ENCODE results near the gene GPR176. TPM values are rescaled to one million over a fixed set of nuclear protein-coding genes. Genes with fewer than 3 reads are reported as not detected.

GPR176 gene
- polyA plus RNA-seq (2013): 0.03 TPM

DNA sequence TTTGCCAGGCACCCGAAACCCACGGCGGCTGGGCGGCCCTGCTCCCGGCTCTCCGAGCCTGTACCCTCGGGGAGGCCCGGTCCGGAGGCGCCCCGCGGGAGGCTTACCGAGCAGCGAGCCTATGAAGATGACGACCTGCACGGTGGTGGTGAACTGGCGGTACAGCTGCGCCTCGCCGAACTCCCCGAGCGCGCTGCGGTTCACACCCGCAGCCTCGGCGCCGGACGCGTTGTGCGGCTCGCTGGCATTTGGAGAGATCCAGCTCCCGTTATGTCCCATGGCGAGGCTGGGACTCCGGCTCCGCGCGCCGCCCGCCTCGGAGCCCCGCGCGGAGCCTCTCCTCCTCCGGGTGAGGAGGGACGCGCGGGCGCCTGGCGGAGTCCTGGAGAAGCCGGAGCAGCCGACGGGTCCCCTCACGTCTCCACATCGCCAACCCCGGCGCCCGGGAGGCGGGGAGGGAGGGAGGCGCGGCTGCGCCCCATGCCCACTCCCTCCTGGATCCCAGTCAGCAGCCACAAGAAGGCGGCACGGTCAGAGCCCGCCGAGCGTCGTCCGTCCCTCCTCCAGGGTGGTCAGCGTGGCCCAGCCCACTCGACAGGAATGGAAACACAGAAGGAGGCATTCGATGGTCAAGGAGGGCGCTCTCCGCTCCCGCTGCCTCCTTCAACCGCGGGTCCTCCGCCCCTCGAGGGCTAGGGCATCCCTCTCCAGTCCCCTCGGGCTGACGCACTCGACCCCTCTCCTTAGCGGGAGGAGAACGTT, at the start of gene GPR176:
Gene GPR176 (minus strand): TSS at position 519 of the 762 bp plus-strand sequence. CDS start 240 bp downstream, at position 279.
- CTCF ChIA-PET: no interaction called here
- H3K4me1 ChIP-seq (ENCODE audit: control extremely low read depth in 1 of 4, control insufficient read depth in 4 of 4, insufficient read depth in 4 of 4, low read length in 3 of 4): peaks cover 0 to 21% (median 19%) of the 10 kb centered on the region in 4 experiments
- H3K27ac ChIP-seq (ENCODE audit: insufficient read depth in 1 of 2, low read depth in 1 of 2, low read length in 2 of 2, poor library complexity in 1 of 2, severe bottlenecking in 2 of 2): no peak within 1 kb of the TSS
- POLR2A ChIA-PET: no interaction called here
- peak within 1 kb of the TSS; percentile 28 to 75 (median 61) for H3K4me3 ChIP-seq (ENCODE audit: control insufficient read depth in 1 of 7, extremely low read depth in 1 of 7, insufficient read depth in 4 of 7, low read depth in 2 of 7, low read length in 6 of 7)
- peaks cover 0 to 3% (median 0%) of the 10 kb centered on the region in 5 experiments for H3K9me3 ChIP-seq (ENCODE audit: control extremely low read depth in 1 of 5, control insufficient read depth in 4 of 5, insufficient read depth in 2 of 5, low read depth in 1 of 5, low read length in 4 of 5)
- 3% methylated on average over 76 of the region's 84 CpGs for WGBS (ENCODE audit: insufficient coverage)
- no peaks in the 10 kb centered on the region for H3K36me3 ChIP-seq (ENCODE audit: control insufficient read depth in 4 of 4, insufficient read depth in 4 of 4, low read length in 3 of 4)
- peaks cover 13 to 41% (median 17%) of the 10 kb centered on the region in 5 experiments for H3K27me3 ChIP-seq (replicated peaks in 2 of 5; ENCODE audit: control insufficient read depth in 4 of 5, insufficient read depth in 5 of 5, low read length in 4 of 5)
- peak in 2 of 3 donors; percentile 54 to 68 for DNase-seq

- Histone ChIP-seq H3K4me1 (ENCODE audit: control extremely low read depth in 1 of 4, control insufficient read depth in 4 of 4, insufficient read depth in 4 of 4, low read length in 3 of 4) (no peaks in the 10 kb centered on the region), H3K27me3 (replicated peaks in 2 of 5; ENCODE audit: control insufficient read depth in 4 of 5, insufficient read depth in 5 of 5, low read length in 4 of 5) (no peaks in the 10 kb centered on the region), H3K9me3 (ENCODE audit: control extremely low read depth in 1 of 5, control insufficient read depth in 4 of 5, insufficient read depth in 2 of 5, low read depth in 1 of 5, low read length in 4 of 5) (no peaks in the 10 kb centered on the region), H3K36me3 (ENCODE audit: control insufficient read depth in 4 of 4, insufficient read depth in 4 of 4, low read length in 3 of 4) (peaks cover 33 to 55% (median 44%) of the 10 kb centered on the region in 4 experiments), H3K27ac (ENCODE audit: insufficient read depth in 1 of 2, low read depth in 1 of 2, low read length in 2 of 2, poor library complexity in 1 of 2, severe bottlenecking in 2 of 2) (no peak overlapping the region), H3K4me3 (ENCODE audit: control insufficient read depth in 1 of 7, extremely low read depth in 1 of 7, insufficient read depth in 4 of 7, low read depth in 2 of 7, low read length in 6 of 7) (no peak overlapping the region)
- CTCF ChIA-PET: interaction anchor here (0.7 kb wide), 1 partner anchor 112 kb away, joined by 3 read pairs; no protein-coding TSS in a partner anchor
- no CpG with 5 or more reads among the region's 2 CpGs for WGBS (ENCODE audit: insufficient coverage)
- DNase-seq: no peak
- POLR2A ChIA-PET: no interaction called here
These were observed 48.9 kb upstream of the GPR176 start for GRCh38 chr15:39969002-39969394.

DNA sequence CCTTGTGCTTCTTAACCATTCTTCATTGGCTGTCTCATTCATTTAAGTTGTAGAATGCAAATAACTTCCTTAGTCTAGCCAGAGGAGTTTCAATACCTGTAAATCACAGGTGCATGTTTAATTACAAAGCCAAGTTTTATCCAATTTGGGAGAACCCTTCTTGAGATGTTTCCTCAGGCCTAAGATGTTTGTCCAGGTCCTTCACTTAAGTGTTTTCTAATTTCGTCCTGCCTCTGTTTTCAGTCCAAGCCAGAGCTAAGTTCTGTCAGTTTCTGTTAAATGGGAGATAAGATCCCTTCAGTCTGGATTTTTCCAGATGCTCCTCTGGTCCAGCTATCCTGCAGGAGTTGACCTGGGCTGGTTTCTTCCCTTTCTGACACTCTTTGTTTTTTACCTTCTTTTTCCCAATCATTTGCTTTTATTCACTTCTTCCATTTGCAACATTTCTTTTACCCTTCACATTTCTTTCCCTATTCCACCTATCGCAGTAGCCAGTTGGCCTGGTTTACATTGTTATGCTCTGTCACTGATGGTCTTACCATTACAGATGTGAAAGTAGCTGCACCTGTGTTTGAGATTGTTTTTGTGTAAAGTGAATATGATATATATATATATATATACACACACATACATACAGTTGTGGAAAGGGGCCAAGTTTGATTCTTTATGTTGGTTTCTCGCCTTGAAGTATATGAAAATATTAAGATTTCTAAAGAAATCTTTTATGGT, 48.4 kb upstream of the GPR176 start:
- no peaks in the 10 kb centered on the region for H3K27me3 ChIP-seq (replicated peaks in 2 of 5; ENCODE audit: control insufficient read depth in 4 of 5, insufficient read depth in 5 of 5, low read length in 4 of 5)
- POLR2A ChIA-PET: no interaction called here
- no peak overlapping the region for H3K4me3 ChIP-seq (ENCODE audit: control insufficient read depth in 1 of 7, extremely low read depth in 1 of 7, insufficient read depth in 4 of 7, low read depth in 2 of 7, low read length in 6 of 7)
- H3K36me3 ChIP-seq (ENCODE audit: control insufficient read depth in 4 of 4, insufficient read depth in 4 of 4, low read length in 3 of 4): peaks cover 29 to 50% (median 38%) of the 10 kb centered on the region in 4 experiments
- CTCF ChIA-PET: interaction anchor here (0.7 kb wide), 1 partner anchor 111 kb away, joined by 3 read pairs; no protein-coding TSS in a partner anchor
- H3K9me3 ChIP-seq (ENCODE audit: control extremely low read depth in 1 of 5, control insufficient read depth in 4 of 5, insufficient read depth in 2 of 5, low read depth in 1 of 5, low read length in 4 of 5): no peaks in the 10 kb centered on the region
- H3K27ac ChIP-seq (ENCODE audit: insufficient read depth in 1 of 2, low read depth in 1 of 2, low read length in 2 of 2, poor library complexity in 1 of 2, severe bottlenecking in 2 of 2): no peak overlapping the region
- DNase-seq: no peak
- WGBS (ENCODE audit: insufficient coverage): 100% methylated on average over 1 of the region's 3 CpGs
- H3K4me1 ChIP-seq (ENCODE audit: control extremely low read depth in 1 of 4, control insufficient read depth in 4 of 4, insufficient read depth in 4 of 4, low read length in 3 of 4): no peaks in the 10 kb centered on the region

DNA sequence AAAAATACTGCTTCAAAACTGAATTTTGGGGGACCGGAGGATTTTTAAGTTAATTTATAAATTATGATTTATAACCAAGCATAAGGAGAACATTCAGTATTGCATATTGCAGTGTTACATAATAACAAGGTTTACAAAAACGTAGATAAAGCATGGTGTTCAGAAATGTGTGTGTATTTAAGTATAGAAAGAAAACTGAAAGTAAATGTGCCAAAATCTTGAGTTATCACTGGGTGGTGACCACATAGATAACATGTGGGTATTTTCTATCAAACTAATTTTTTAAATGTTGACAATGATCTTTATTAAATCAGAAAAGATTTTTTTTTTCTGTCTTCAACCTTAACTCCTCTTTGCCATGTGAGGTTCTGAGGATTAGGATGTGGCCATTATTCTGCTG, 46.5 kb upstream of the GPR176 start:
- no peak overlapping the region for H3K4me3 ChIP-seq (ENCODE audit: control insufficient read depth in 1 of 7, extremely low read depth in 1 of 7, insufficient read depth in 4 of 7, low read depth in 2 of 7, low read length in 6 of 7)
- H3K27ac ChIP-seq (ENCODE audit: insufficient read depth in 1 of 2, low read depth in 1 of 2, low read length in 2 of 2, poor library complexity in 1 of 2, severe bottlenecking in 2 of 2): no peak overlapping the region
- H3K9me3 ChIP-seq (ENCODE audit: control extremely low read depth in 1 of 5, control insufficient read depth in 4 of 5, insufficient read depth in 2 of 5, low read depth in 1 of 5, low read length in 4 of 5): no peaks in the 10 kb centered on the region
- H3K27me3 ChIP-seq (replicated peaks in 2 of 5; ENCODE audit: control insufficient read depth in 4 of 5, insufficient read depth in 5 of 5, low read length in 4 of 5): no peaks in the 10 kb centered on the region
- DNase-seq: peak in 2 of 3 donors; percentile 6 to 18
- H3K36me3 ChIP-seq (ENCODE audit: control insufficient read depth in 4 of 4, insufficient read depth in 4 of 4, low read length in 3 of 4): peaks cover 26 to 59% (median 42%) of the 10 kb centered on the region in 4 experiments
- WGBS (ENCODE audit: insufficient coverage): no CpG with 5 or more reads among the region's 2 CpGs
- no peaks in the 10 kb centered on the region for H3K4me1 ChIP-seq (ENCODE audit: control extremely low read depth in 1 of 4, control insufficient read depth in 4 of 4, insufficient read depth in 4 of 4, low read length in 3 of 4)
- CTCF ChIA-PET: no interaction called here
- POLR2A ChIA-PET: no interaction called here

GRCh38 chr15:39963786-39964185, 43.7 kb upstream of the GPR176 start:
- POLR2A ChIA-PET: no interaction called here
- Histone ChIP-seq H3K4me3 (ENCODE audit: control insufficient read depth in 1 of 7, extremely low read depth in 1 of 7, insufficient read depth in 4 of 7, low read depth in 2 of 7, low read length in 6 of 7) (no peak overlapping the region), H3K27ac (ENCODE audit: insufficient read depth in 1 of 2, low read depth in 1 of 2, low read length in 2 of 2, poor library complexity in 1 of 2, severe bottlenecking in 2 of 2) (no peak overlapping the region), H3K4me1 (ENCODE audit: control extremely low read depth in 1 of 4, control insufficient read depth in 4 of 4, insufficient read depth in 4 of 4, low read length in 3 of 4) (peaks cover 0 to 4% (median 1%) of the 10 kb centered on the region in 4 experiments), H3K36me3 (ENCODE audit: control insufficient read depth in 4 of 4, insufficient read depth in 4 of 4, low read length in 3 of 4) (peaks cover 34 to 71% (median 48%) of the 10 kb centered on the region in 4 experiments), H3K9me3 (ENCODE audit: control extremely low read depth in 1 of 5, control insufficient read depth in 4 of 5, insufficient read depth in 2 of 5, low read depth in 1 of 5, low read length in 4 of 5) (no peaks in the 10 kb centered on the region), H3K27me3 (replicated peaks in 2 of 5; ENCODE audit: control insufficient read depth in 4 of 5, insufficient read depth in 5 of 5, low read length in 4 of 5) (no peaks in the 10 kb centered on the region)
- WGBS (ENCODE audit: insufficient coverage): 100% methylated on average over 1 of the region's 2 CpGs
- DNase-seq: no peak
- CTCF ChIA-PET: no interaction called here

- WGBS (ENCODE audit: insufficient coverage): no CpG with 5 or more reads among the region's 1 CpG
- no peaks in the 10 kb centered on the region for H3K9me3 ChIP-seq (ENCODE audit: control extremely low read depth in 1 of 5, control insufficient read depth in 4 of 5, insufficient read depth in 2 of 5, low read depth in 1 of 5, low read length in 4 of 5)
- POLR2A ChIA-PET: no interaction called here
- no peak overlapping the region for H3K27ac ChIP-seq (ENCODE audit: insufficient read depth in 1 of 2, low read depth in 1 of 2, low read length in 2 of 2, poor library complexity in 1 of 2, severe bottlenecking in 2 of 2)
- CTCF ChIA-PET: no interaction called here
- H3K27me3 ChIP-seq (replicated peaks in 2 of 5; ENCODE audit: control insufficient read depth in 4 of 5, insufficient read depth in 5 of 5, low read length in 4 of 5): no peaks in the 10 kb centered on the region
- no peak for DNase-seq
- no peak overlapping the region for H3K4me3 ChIP-seq (ENCODE audit: control insufficient read depth in 1 of 7, extremely low read depth in 1 of 7, insufficient read depth in 4 of 7, low read depth in 2 of 7, low read length in 6 of 7)
- peaks cover 29 to 76% (median 52%) of the 10 kb centered on the region in 4 experiments for H3K36me3 ChIP-seq (ENCODE audit: control insufficient read depth in 4 of 4, insufficient read depth in 4 of 4, low read length in 3 of 4)
- H3K4me1 ChIP-seq (ENCODE audit: control extremely low read depth in 1 of 4, control insufficient read depth in 4 of 4, insufficient read depth in 4 of 4, low read length in 3 of 4): peaks cover 0 to 4% (median 1%) of the 10 kb centered on the region in 4 experiments
These were observed 41.0 kb upstream of the GPR176 start for GRCh38 chr15:39961051-39961450.

GRCh38 chr15:39960411-39960810, 40.3 kb upstream of the GPR176 start:
- no peak overlapping the region for H3K27ac ChIP-seq (ENCODE audit: insufficient read depth in 1 of 2, low read depth in 1 of 2, low read length in 2 of 2, poor library complexity in 1 of 2, severe bottlenecking in 2 of 2)
- ChIA-PET POLR2A (no interaction called here), CTCF (no interaction called here)
- no peak overlapping the region for H3K4me3 ChIP-seq (ENCODE audit: control insufficient read depth in 1 of 7, extremely low read depth in 1 of 7, insufficient read depth in 4 of 7, low read depth in 2 of 7, low read length in 6 of 7)
- no peaks in the 10 kb centered on the region for H3K9me3 ChIP-seq (ENCODE audit: control extremely low read depth in 1 of 5, control insufficient read depth in 4 of 5, insufficient read depth in 2 of 5, low read depth in 1 of 5, low read length in 4 of 5)
- peaks cover 0 to 4% (median 1%) of the 10 kb centered on the region in 4 experiments for H3K4me1 ChIP-seq (ENCODE audit: control extremely low read depth in 1 of 4, control insufficient read depth in 4 of 4, insufficient read depth in 4 of 4, low read length in 3 of 4)
- no peak for DNase-seq
- peaks cover 27 to 73% (median 50%) of the 10 kb centered on the region in 4 experiments for H3K36me3 ChIP-seq (ENCODE audit: control insufficient read depth in 4 of 4, insufficient read depth in 4 of 4, low read length in 3 of 4)
- 56% methylated on average over 3 of the region's 3 CpGs for WGBS (ENCODE audit: insufficient coverage)
- H3K27me3 ChIP-seq (replicated peaks in 2 of 5; ENCODE audit: control insufficient read depth in 4 of 5, insufficient read depth in 5 of 5, low read length in 4 of 5): no peaks in the 10 kb centered on the region

Data from common myeloid progenitor, CD34-positive (primary cell).